Chondrocyte (in vitro differentiated cells): ENCODE data around the gene RASL10A. TPM values are rescaled to one million over a fixed set of nuclear protein-coding genes. Genes with fewer than 3 reads are reported as not detected.

Experiments used
- DNase-seq: peaks from one replicate; pipeline ENCODE4 v3.0.0; 2021; ENCODE audit warnings: mixed read lengths, low spot score
- H3K27ac Mint-ChIP-seq: one replicate; pipeline ENCODE4 v1.8.0; 2021; ENCODE audit warnings: mild to moderate bottlenecking, moderate library complexity, mixed read lengths; ENCODE audit not compliant: unreplicated experiment
- H3K27me3 Mint-ChIP-seq: 2 replicates; pipeline ENCODE4 v1.8.0; 2021; ENCODE audit warnings: low read depth, mixed read lengths
- H3K36me3 Mint-ChIP-seq: 2 replicates; pipeline ENCODE4 v1.8.0; 2021; ENCODE audit warnings: low read depth, mixed read lengths
- H3K4me1 Mint-ChIP-seq: 2 replicates; pipeline ENCODE4 v1.8.0; 2021; ENCODE audit warnings: low read depth, mild to moderate bottlenecking, mixed read lengths
- H3K4me3 Mint-ChIP-seq: one replicate; pipeline ENCODE4 v1.8.0; 2021; ENCODE audit warnings: mild to moderate bottlenecking, moderate library complexity, mixed read lengths; ENCODE audit not compliant: unreplicated experiment
- H3K9me3 Mint-ChIP-seq: 2 replicates; pipeline ENCODE4 v1.8.0; 2021; ENCODE audit warnings: low read depth, mixed read lengths
- CTCF ChIP-seq: fragments of 200-600 bp; sonication (generic); IDR thresholded peaks from 2 replicates; pipeline ENCODE4 v1.5.0; 2021; ENCODE audit warnings: antibody characterized with exemption, mild to moderate bottlenecking, moderate library complexity
- total RNA-seq: library from RNA; stranded (reverse); gene quantifications from 3 replicates; pipeline ENCODE4 v1.2.1, GENCODE V29; 2021

Gene RASL10A
- total RNA-seq, 1 donor from 2014 or later: 0.27 TPM

GRCh38 chr22:29334148-29334547 is 18.7 kb upstream of the RASL10A start:
- H3K27ac Mint-ChIP-seq: no peak overlapping the region
- no peak for TF ChIP-seq CTCF
- no peak overlapping the region for H3K4me3 Mint-ChIP-seq
- H3K4me1 Mint-ChIP-seq: peaks cover 15% of the 10 kb centered on the region
- no peak for DNase-seq
- no peaks in the 10 kb centered on the region for H3K9me3 Mint-ChIP-seq
- no peaks in the 10 kb centered on the region for H3K27me3 Mint-ChIP-seq
- H3K36me3 Mint-ChIP-seq: peaks cover 39% of the 10 kb centered on the region

DNA sequence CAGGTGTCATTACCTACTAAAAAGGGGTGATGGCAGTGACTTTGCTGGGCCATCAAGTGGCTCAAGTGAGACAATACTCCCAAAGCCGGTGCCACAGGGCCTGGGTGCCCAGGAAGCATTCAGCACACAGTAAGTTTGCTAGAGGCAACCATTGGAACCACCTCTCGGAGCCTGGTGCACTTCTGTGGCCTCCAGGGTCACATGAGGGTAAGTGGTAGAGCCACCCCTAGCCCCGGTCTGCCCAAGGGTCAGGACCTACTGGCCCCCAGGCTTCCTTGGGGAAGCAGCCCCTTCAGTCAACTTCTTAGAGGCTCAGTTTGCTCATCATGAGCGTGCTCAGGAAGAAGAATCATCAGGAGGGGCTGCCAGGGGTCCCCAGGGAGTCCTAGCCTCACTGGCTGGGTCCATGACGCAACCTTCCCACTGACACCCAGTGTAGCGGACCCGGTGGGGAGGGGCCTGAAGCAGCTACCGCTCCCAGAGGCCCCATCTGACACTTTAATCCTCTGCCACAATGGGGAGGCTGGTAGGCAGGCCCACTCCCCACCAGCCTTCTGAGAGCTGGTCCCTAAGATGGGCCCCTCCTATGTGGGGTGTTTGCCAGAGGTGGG is 17.5 kb upstream of the RASL10A start:
- H3K27me3 Mint-ChIP-seq: no peaks in the 10 kb centered on the region
- peaks cover 15% of the 10 kb centered on the region for H3K4me1 Mint-ChIP-seq
- TF ChIP-seq CTCF: no peak
- H3K36me3 Mint-ChIP-seq: peaks cover 29% of the 10 kb centered on the region
- H3K4me3 Mint-ChIP-seq: no peak overlapping the region
- no peak overlapping the region for H3K27ac Mint-ChIP-seq
- H3K9me3 Mint-ChIP-seq: no peaks in the 10 kb centered on the region
- DNase-seq: no peak

- Mint-ChIP-seq H3K36me3 (peaks cover 24% of the 10 kb centered on the region), H3K27me3 (no peaks in the 10 kb centered on the region), H3K27ac (no peak overlapping the region), H3K4me1 (peaks cover 15% of the 10 kb centered on the region), H3K4me3 (no peak overlapping the region), H3K9me3 (no peaks in the 10 kb centered on the region)
- DNase-seq: no peak
- TF ChIP-seq CTCF: no peak
These were observed 16.3 kb upstream of the RASL10A start for GRCh38 chr22:29331658-29332300.

DNA sequence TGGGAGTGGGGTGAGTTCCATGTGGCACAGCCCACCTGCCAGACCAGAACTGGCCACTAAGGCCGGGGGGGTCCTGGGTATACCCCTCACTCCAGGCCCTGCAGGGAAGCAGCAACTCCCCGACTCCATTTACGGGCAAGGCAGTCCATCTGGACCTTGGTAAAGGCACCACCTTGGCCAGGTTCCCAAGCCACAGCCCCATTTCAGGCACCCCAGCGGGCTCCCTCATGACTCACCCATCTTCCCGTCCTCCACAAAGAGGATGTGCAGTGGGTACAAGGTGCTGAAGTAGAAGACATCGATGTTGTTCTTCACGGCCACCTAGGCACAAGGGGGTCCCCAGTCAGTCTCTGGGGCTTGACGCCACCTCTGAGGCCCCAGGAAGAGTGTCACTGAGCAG is 15.7 kb upstream of the RASL10A start:
- no peak overlapping the region for H3K27ac Mint-ChIP-seq
- peaks cover 22% of the 10 kb centered on the region for H3K36me3 Mint-ChIP-seq
- no peak for TF ChIP-seq CTCF
- no peaks in the 10 kb centered on the region for H3K27me3 Mint-ChIP-seq
- H3K4me1 Mint-ChIP-seq: peaks cover 15% of the 10 kb centered on the region
- H3K9me3 Mint-ChIP-seq: no peaks in the 10 kb centered on the region
- no peak for DNase-seq
- H3K4me3 Mint-ChIP-seq: no peak overlapping the region

DNA sequence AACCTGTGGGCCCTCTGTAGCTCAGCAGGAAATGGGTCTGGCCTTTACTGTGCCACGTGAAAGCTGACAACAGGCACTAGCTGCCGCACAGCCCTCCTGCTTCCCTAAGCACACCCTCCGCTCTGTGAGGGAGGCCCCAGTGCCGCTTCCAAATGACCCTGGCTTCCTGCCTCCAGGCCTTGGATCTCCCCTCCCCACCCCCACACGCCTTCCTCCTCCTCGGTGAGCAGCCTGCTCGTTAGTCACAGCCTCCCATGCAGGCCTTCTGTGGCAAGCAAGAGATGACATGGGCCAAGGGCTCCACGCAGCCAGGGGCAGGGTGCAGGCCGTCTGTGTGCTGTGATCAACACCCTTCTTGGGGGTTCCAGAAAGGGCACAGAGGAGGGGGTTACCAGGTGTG is 15.3 kb upstream of the RASL10A start:
- Mint-ChIP-seq H3K27me3 (no peaks in the 10 kb centered on the region), H3K4me3 (no peak overlapping the region), H3K4me1 (peaks cover 15% of the 10 kb centered on the region), H3K9me3 (no peaks in the 10 kb centered on the region), H3K27ac (no peak overlapping the region), H3K36me3 (peaks cover 17% of the 10 kb centered on the region)
- TF ChIP-seq CTCF: no peak
- DNase-seq: no peak
